H9 (cell line): ENCODE results near the gene PIGB. TPM values are rescaled to one million over a fixed set of nuclear protein-coding genes. Genes with fewer than 3 reads are reported as not detected.

ENCODE experiments used
- DNase-seq: peaks from one replicate; pipeline ENCODE4 v3.0.0-alpha.2; 2017
- H2AFZ ChIP-seq: one replicate; pipeline ENCODE4 v1.6.1; 2013; ENCODE audit warnings: mild to moderate bottlenecking, low read length, control low read depth, moderate library complexity
- H2AK5ac ChIP-seq: 2 replicates; pipeline ENCODE4 v1.6.1; 2013; ENCODE audit warnings: low read length, control low read depth, mixed read lengths; ENCODE audit not compliant: insufficient read length
- H2BK120ac ChIP-seq: one replicate; pipeline ENCODE4 v1.6.1; 2013; ENCODE audit warnings: low read depth, mild to moderate bottlenecking, low read length, control low read depth, inconsistent platforms; ENCODE audit not compliant: poor library complexity, severe bottlenecking
- H2BK12ac ChIP-seq: 2 replicates; pipeline ENCODE4 v1.6.1; 2013; ENCODE audit warnings: low read length, control low read depth, mixed read lengths, low read depth; ENCODE audit not compliant: insufficient read length
- H2BK15ac ChIP-seq: 2 replicates; pipeline ENCODE4 v1.6.1; 2013; ENCODE audit warnings: low read depth, low read length, control low read depth
- H2BK20ac ChIP-seq: one replicate; pipeline ENCODE4 v1.6.1; 2013; ENCODE audit warnings: low read depth, mild to moderate bottlenecking, low read length, control low read depth, inconsistent platforms; ENCODE audit not compliant: poor library complexity, severe bottlenecking
- H2BK5ac ChIP-seq: 2 replicates; pipeline ENCODE4 v1.6.1; 2013; ENCODE audit warnings: low read length, control low read depth, mixed read lengths; ENCODE audit not compliant: insufficient read length
- H3K14ac ChIP-seq: 2 replicates; pipeline ENCODE4 v1.6.1; 2013; ENCODE audit warnings: low read length, control low read depth; ENCODE audit not compliant: insufficient read depth
- H3K18ac ChIP-seq: 2 replicates; pipeline ENCODE4 v1.6.1; 2013; ENCODE audit warnings: low read depth, mild to moderate bottlenecking, mixed read lengths, low read length, control low read depth; ENCODE audit not compliant: insufficient read length
- H3K23ac ChIP-seq: 2 replicates; pipeline ENCODE4 v1.6.1; 2013; ENCODE audit warnings: low read length, control low read depth, mixed read lengths, low read depth; ENCODE audit not compliant: insufficient read length
- H3K23me2 ChIP-seq: 2 replicates; pipeline ENCODE4 v1.6.1; 2013; ENCODE audit warnings: low read depth, mild to moderate bottlenecking, mixed read lengths, low read length, control low read depth; ENCODE audit not compliant: insufficient read length, poor library complexity, severe bottlenecking
- H3K27ac ChIP-seq: 2 replicates; pipeline ENCODE4 v1.5.1; 2013; ENCODE audit warnings: low read length, control low read depth, mixed read lengths, low read depth; ENCODE audit not compliant: insufficient read length
- H3K27me3 ChIP-seq: 2 replicates; pipeline ENCODE4 v1.6.1; 2013; ENCODE audit warnings: low read length, control low read depth, inconsistent platforms; ENCODE audit not compliant: insufficient read depth
- H3K4ac ChIP-seq: 2 replicates; pipeline ENCODE4 v1.6.1; 2013; ENCODE audit warnings: low read depth, mild to moderate bottlenecking, control low read depth, inconsistent platforms, low read length, moderate library complexity
- H3K4me1 ChIP-seq: 2 replicates; pipeline ENCODE4 v1.6.1; 2013; ENCODE audit warnings: low read length, control low read depth, inconsistent platforms; ENCODE audit not compliant: insufficient read depth
- H3K4me2 ChIP-seq: 2 replicates; pipeline ENCODE4 v1.6.1; 2013; ENCODE audit warnings: low read length, control low read depth, mixed read lengths; ENCODE audit not compliant: insufficient read length, insufficient read depth
- H3K56ac ChIP-seq: 2 replicates; pipeline ENCODE4 v1.6.1; 2013; ENCODE audit warnings: low read depth, mild to moderate bottlenecking, mixed read lengths, low read length, control low read depth; ENCODE audit not compliant: insufficient read length
- H3K79me1 ChIP-seq: 2 replicates; pipeline ENCODE4 v1.6.1; 2013; ENCODE audit warnings: low read depth, mild to moderate bottlenecking, moderate library complexity, low read length, control low read depth, inconsistent platforms; ENCODE audit not compliant: insufficient read depth, poor library complexity, severe bottlenecking
- H3K79me2 ChIP-seq: 2 replicates; pipeline ENCODE4 v1.6.1; 2013; ENCODE audit warnings: low read length, control low read depth, inconsistent platforms; ENCODE audit not compliant: insufficient read depth
- H3K9ac ChIP-seq: 2 replicates; pipeline ENCODE4 v1.6.1; 2013; ENCODE audit warnings: low read length, control low read depth, mixed read lengths; ENCODE audit not compliant: insufficient read length; ENCODE audit errors: extremely low read depth
- H3K9me3 ChIP-seq: one replicate; pipeline ENCODE4 v1.6.1; 2013; ENCODE audit warnings: low read depth, low read length, inconsistent platforms; ENCODE audit not compliant: control insufficient read depth
- H3T11ph ChIP-seq: one replicate; pipeline ENCODE4 v1.6.1; 2013; ENCODE audit warnings: mild to moderate bottlenecking, low read length, control low read depth, inconsistent platforms
- H4K20me1 ChIP-seq: one replicate; pipeline ENCODE4 v1.6.1; 2013; ENCODE audit not compliant: control insufficient read depth, insufficient read length, insufficient read depth
- H4K5ac ChIP-seq: 2 replicates; pipeline ENCODE4 v1.6.1; 2013; ENCODE audit warnings: low read depth, mild to moderate bottlenecking, mixed read lengths, low read length, control low read depth; ENCODE audit not compliant: insufficient read length
- H4K8ac ChIP-seq: replicated peaks from 2 replicates; pipeline ENCODE4 v1.6.1; 2013; ENCODE audit warnings: low read length, control low read depth, mixed read lengths, low read depth; ENCODE audit not compliant: insufficient read length
- H4K91ac ChIP-seq: 2 replicates; pipeline ENCODE4 v1.6.1; 2013; ENCODE audit warnings: low read depth, mild to moderate bottlenecking, moderate library complexity, mixed read lengths, low read length, control low read depth; ENCODE audit not compliant: insufficient read length
- H3K27ac Mint-ChIP-seq, 3 experiments: 2 replicates in 2 of 3; 3 replicates in 1 of 3; pipeline ENCODE4 v1.8.0; 2020 to 2021; ENCODE audit warnings: mixed read lengths in 3 of 3, mild to moderate bottlenecking in 1 of 3, moderate library complexity in 1 of 3
- H3K27me3 Mint-ChIP-seq: 2 replicates; pipeline ENCODE4 v1.8.0; 2021; ENCODE audit warnings: low read depth, mild to moderate bottlenecking, moderate library complexity, mixed read lengths
- H3K36me3 Mint-ChIP-seq, 3 experiments: 2 replicates in 2 of 3; 3 replicates in 1 of 3; pipeline ENCODE4 v1.8.0; 2020 to 2021; ENCODE audit warnings: low read depth in 3 of 3, mixed read lengths in 3 of 3; ENCODE audit not compliant: insufficient read depth in 1 of 3
- H3K4me1 Mint-ChIP-seq, 2 experiments: 2 replicates each; pipeline ENCODE4 v1.8.0; 2020; ENCODE audit warnings: mixed read lengths in 2 of 2
- H3K4me3 Mint-ChIP-seq, 2 experiments: 2 replicates in 1 of 2; 3 replicates in 1 of 2; pipeline ENCODE4 v1.8.0; 2020 to 2021; ENCODE audit warnings: mild to moderate bottlenecking in 2 of 2, mixed read lengths in 2 of 2, moderate library complexity in 1 of 2
- H3K9me3 Mint-ChIP-seq, 2 experiments: 2 replicates in 1 of 2; 3 replicates in 1 of 2; pipeline ENCODE4 v1.8.0; 2020; ENCODE audit warnings: mild to moderate bottlenecking in 2 of 2, mixed read lengths in 2 of 2, moderate library complexity in 1 of 2
- CTCF ChIP-seq: fragments of 200-600 bp; sonication (generic); conservative IDR thresholded peaks from 3 replicates; pipeline ENCODE4 v1.8.0; 2021; ENCODE audit warnings: antibody characterized with exemption, mild to moderate bottlenecking
- WGBS: extraction: QIAGEN DNeasy Blood & Tissue Kit; methylation state at CpG from one replicate; pipeline ENCODE4 v1.1.7; 2013; ENCODE audit warnings: missing lambda C conversion rate, low lambda C conversion rate, mixed read lengths; ENCODE audit not compliant: insufficient read length; ENCODE audit errors: extremely low coverage; 5-methylcytosine and 5-hydroxymethylcytosine counted together
- total RNA-seq: library from RNA; stranded (reverse); gene quantifications from 2 replicates; pipeline ENCODE4 v1.2.1, GENCODE V29; 2021

Gene PIGB
- total RNA-seq, 1 experiment from 2014 or later = 6.7 TPM

DNA sequence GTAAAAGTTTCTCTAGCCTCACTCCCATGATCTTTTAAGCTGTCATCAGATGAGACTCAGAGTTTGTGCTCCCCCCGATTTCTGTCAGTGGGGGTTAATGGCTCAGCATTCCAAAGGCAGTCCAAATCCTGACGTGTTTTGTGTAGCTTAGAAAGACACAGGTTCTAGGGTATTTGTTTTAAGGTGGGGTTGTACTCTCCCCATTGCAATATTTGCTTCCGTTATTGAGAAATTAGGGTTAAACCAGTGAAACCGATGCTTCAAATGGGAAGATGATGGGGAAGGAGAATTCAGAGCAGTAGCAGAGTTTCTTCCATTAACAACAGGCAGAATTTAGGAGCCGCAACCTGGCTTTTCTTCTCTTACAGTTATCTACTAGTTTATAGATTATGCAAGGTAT, 3.4 kb downstream of the PIGB start:
- no CpG with 5 or more reads among the region's 5 CpGs for WGBS

More for the DNA sequence above, 3.4 kb downstream of the PIGB start:
- no peak overlapping the region for H4K8ac ChIP-seq
- Mint-ChIP-seq H3K9me3 (no peaks in the 10 kb centered on the region), H3K27me3 (no peaks in the 10 kb centered on the region), H3K36me3 (peaks cover 0 to 3% (median 2%) of the 10 kb centered on the region in 3 experiments; a peak in 2 of 7 replicates), H3K4me3 (no peak overlapping the region), H3K27ac (peak overlapping the region in 2 of 3 experiments; percentile 66 to 92; a peak in 1 of 7 replicates), H3K4me1 (peaks cover 16 to 31% of the 10 kb centered on the region in 2 experiments)
- no peak overlapping the region for H3K9ac ChIP-seq
- H2AFZ ChIP-seq = no peak overlapping the region
- H3K18ac ChIP-seq = no peak overlapping the region
- no peak overlapping the region for H2BK12ac ChIP-seq
- no peak for DNase-seq
- no peak overlapping the region for H2BK15ac ChIP-seq
- TF ChIP-seq CTCF = no peak
- H3K14ac ChIP-seq = no peak overlapping the region
- H3K27me3 ChIP-seq = no peaks in the 10 kb centered on the region
- H3K79me2 ChIP-seq = no peaks in the 10 kb centered on the region
- H2BK5ac ChIP-seq = no peak overlapping the region
- no peaks in the 10 kb centered on the region for H3K4me1 ChIP-seq
- H4K20me1 ChIP-seq = no peaks in the 10 kb centered on the region
- H4K91ac ChIP-seq = no peak overlapping the region
- H3K27ac ChIP-seq = no peak overlapping the region
- H2BK20ac ChIP-seq = no peak overlapping the region
- no peaks in the 10 kb centered on the region for H3K79me1 ChIP-seq
- no peak overlapping the region for H3T11ph ChIP-seq
- H3K4me2 ChIP-seq = no peak overlapping the region
- peaks cover 4% of the 10 kb centered on the region for H3K23me2 ChIP-seq
- H3K56ac ChIP-seq = no peak overlapping the region
- no peaks in the 10 kb centered on the region for H3K9me3 ChIP-seq
- no peak overlapping the region for H2AK5ac ChIP-seq
- no peak overlapping the region for H4K5ac ChIP-seq
- H3K4ac ChIP-seq = no peak overlapping the region
- H3K23ac ChIP-seq = no peak overlapping the region
- no peak overlapping the region for H2BK120ac ChIP-seq
